Smooth muscle cell (in vitro differentiated cells): Measurements from ENCODE around the gene LSM4. TPM values are rescaled to one million over a fixed set of nuclear protein-coding genes. Genes with fewer than 3 reads are reported as not detected.
"Not testable (repeated sequence)": the region's sequence is repeated elsewhere in the genome, so short reads cannot be mapped to it uniquely, and the experiment has no call there.

Experiments used
- DNase-seq: peaks from one replicate; lab custom pipeline; 2025; ENCODE audit not compliant: unreplicated experiment; lab: John Stamatoyannopoulos, UW
- H2AFZ ChIP-seq: fragments of 200-600 bp; sonication (generic); 2 replicates; pipeline ENCODE4 v1.6.0; 2016; ENCODE audit warnings: antibody characterized with exemption, low read depth, mild to moderate bottlenecking
- H3F3A ChIP-seq: fragments of 200-600 bp; sonication (generic); 2 replicates; pipeline ENCODE4 v1.6.0; 2017; ENCODE audit warnings: antibody characterized with exemption, low read depth
- H3K27ac ChIP-seq: fragments of 200-600 bp; sonication (generic); 2 replicates; pipeline ENCODE4 v1.5.1; 2016; ENCODE audit warnings: low read depth, mild to moderate bottlenecking
- H3K27me3 ChIP-seq: fragments of 200-600 bp; sonication (generic); 2 replicates; pipeline ENCODE4 v1.6.1; 2016; ENCODE audit warnings: low read depth, mild to moderate bottlenecking
- H3K36me3 ChIP-seq: fragments of 200-600 bp; sonication (generic); 2 replicates; pipeline ENCODE4 v1.5.1; 2016; ENCODE audit warnings: low read depth
- H3K4me1 ChIP-seq: fragments of 200-600 bp; sonication (generic); 2 replicates; pipeline ENCODE4 v1.5.1; 2016; ENCODE audit warnings: low read depth
- H3K4me2 ChIP-seq: fragments of 200-600 bp; sonication (generic); 2 replicates; pipeline ENCODE4 v1.6.0; 2016; ENCODE audit warnings: mild to moderate bottlenecking
- H3K4me3 ChIP-seq: fragments of 200-600 bp; sonication (generic); 2 replicates; pipeline ENCODE4 v1.5.1; 2016; ENCODE audit warnings: mild to moderate bottlenecking
- H3K79me2 ChIP-seq: fragments of 200-600 bp; sonication (generic); 2 replicates; pipeline ENCODE4 v1.6.0; 2016; ENCODE audit warnings: low read depth, mild to moderate bottlenecking
- H3K9ac ChIP-seq: fragments of 200-600 bp; sonication (generic); 2 replicates; pipeline ENCODE4 v1.6.0; 2016; ENCODE audit warnings: low read depth
- H3K9me3 ChIP-seq: fragments of 200-600 bp; sonication (generic); replicated peaks from 2 replicates; pipeline ENCODE4 v1.5.1; 2016; ENCODE audit warnings: low read depth
- H4K20me1 ChIP-seq: fragments of 200-600 bp; sonication (generic); 2 replicates; pipeline ENCODE4 v1.6.0; 2016; ENCODE audit warnings: low read depth
- WGBS: methylation state at CpG from one replicate; pipeline ENCODE4 v1.1.7; 2016; ENCODE audit warnings: low lambda C conversion rate; 5-methylcytosine and 5-hydroxymethylcytosine counted together
- polyA plus RNA-seq: library from polyadenylated mRNA; unstranded; fragments of >200 nt; fragmentation: Nextera tagmentation; extraction: Ambion mirVana; gene quantifications from 2 replicates; pipeline ENCODE4 v1.2.1, GENCODE V29; 2016
- total RNA-seq: library from RNA; depleted of rRNA; stranded (reverse); fragments of >200 nt; gene quantifications from 2 replicates; pipeline ENCODE4 v1.2.3, GENCODE V29; 2014
- TF ChIP-seq, protein P1 (sequence below): fragments of 200-600 bp; sonication (generic); IDR thresholded peaks from 2 replicates; pipeline ENCODE4 v1.5.1; 2017; ENCODE audit warnings: borderline replicate concordance, mild to moderate bottlenecking, antibody characterized with exemption; ENCODE audit not compliant: insufficient read depth, poor library complexity, severe bottlenecking

The LSM4 gene
- total and polyA plus RNA-seq, 2 experiments from 2014 or later: 116 to 156 TPM

DNA sequence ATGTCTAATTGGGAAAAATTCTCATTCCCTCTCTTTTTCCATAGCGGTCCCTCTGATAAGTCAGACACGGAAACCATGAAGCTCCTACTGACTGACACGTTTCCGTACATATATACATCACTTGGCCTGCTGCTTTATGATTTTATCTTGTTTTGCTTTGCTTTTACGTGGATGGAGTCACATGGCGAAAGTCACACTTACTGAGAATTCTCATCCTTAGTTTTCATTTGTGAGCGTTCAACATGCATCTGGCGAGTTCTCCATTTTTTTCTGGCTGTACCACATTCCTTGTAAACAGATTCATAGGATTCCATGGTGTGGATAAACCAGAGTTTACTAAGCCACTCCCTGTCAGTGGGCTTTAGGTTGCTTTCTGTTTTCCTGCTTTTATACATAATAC, 38.8 kb upstream of the LSM4 start:
- Histone ChIP-seq H3K4me1 (peaks cover 12% of the 10 kb centered on the region), H3K36me3 (peaks cover 3% of the 10 kb centered on the region), H3K9me3 (no peaks in the 10 kb centered on the region), H4K20me1 (no peaks in the 10 kb centered on the region), H3F3A (peaks cover 9% of the 10 kb centered on the region), H3K79me2 (no peaks in the 10 kb centered on the region), H2AFZ (no peak overlapping the region), H3K4me3 (no peak overlapping the region), H3K4me2 (peak overlapping the region; percentile 13), H3K27me3 (no peaks in the 10 kb centered on the region), H3K9ac (no peak overlapping the region), H3K27ac (peak overlapping the region; percentile 69)
- DNase-seq: no peak
- 66% methylated on average over 8 of the region's 8 CpGs for whole genome bisulfite sequencing
- TF ChIP-seq, protein P1, sequence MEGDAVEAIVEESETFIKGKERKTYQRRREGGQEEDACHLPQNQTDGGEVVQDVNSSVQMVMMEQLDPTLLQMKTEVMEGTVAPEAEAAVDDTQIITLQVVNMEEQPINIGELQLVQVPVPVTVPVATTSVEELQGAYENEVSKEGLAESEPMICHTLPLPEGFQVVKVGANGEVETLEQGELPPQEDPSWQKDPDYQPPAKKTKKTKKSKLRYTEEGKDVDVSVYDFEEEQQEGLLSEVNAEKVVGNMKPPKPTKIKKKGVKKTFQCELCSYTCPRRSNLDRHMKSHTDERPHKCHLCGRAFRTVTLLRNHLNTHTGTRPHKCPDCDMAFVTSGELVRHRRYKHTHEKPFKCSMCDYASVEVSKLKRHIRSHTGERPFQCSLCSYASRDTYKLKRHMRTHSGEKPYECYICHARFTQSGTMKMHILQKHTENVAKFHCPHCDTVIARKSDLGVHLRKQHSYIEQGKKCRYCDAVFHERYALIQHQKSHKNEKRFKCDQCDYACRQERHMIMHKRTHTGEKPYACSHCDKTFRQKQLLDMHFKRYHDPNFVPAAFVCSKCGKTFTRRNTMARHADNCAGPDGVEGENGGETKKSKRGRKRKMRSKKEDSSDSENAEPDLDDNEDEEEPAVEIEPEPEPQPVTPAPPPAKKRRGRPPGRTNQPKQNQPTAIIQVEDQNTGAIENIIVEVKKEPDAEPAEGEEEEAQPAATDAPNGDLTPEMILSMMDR: no peak

DNA sequence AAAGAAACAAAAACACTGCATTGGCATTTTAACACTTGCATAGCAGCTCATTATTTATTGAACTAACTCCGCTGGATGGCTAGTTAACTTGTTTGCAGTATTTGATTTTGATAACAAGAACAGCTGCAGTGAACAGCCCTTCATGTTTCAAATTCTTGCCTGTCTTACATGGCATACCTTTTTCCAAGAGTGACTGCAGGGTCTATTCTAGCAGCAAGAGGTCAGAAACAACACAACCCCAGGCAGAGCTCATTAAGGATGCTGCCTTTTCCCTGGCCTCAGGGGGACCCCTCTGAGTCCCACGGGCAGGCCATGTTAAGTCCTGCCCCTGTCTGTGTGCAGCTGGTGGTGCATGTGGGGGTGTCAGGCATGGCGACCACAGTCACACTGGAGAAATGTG, 34.2 kb upstream of the LSM4 start:
- no peaks in the 10 kb centered on the region for H3K9me3 ChIP-seq
- no peaks in the 10 kb centered on the region for H3K79me2 ChIP-seq
- H3K27me3 ChIP-seq: no peaks in the 10 kb centered on the region
- H3F3A ChIP-seq: peaks cover 9% of the 10 kb centered on the region
- no peak overlapping the region for H3K27ac ChIP-seq
- 100% methylated on average over 3 of the region's 3 CpGs for WGBS
- no peak overlapping the region for H3K4me2 ChIP-seq
- H4K20me1 ChIP-seq: no peaks in the 10 kb centered on the region
- no peaks in the 10 kb centered on the region for H3K4me1 ChIP-seq
- no peak overlapping the region for H3K9ac ChIP-seq
- no peak overlapping the region for H2AFZ ChIP-seq
- DNase-seq: no peak
- peaks cover 3% of the 10 kb centered on the region for H3K36me3 ChIP-seq
- H3K4me3 ChIP-seq: no peak overlapping the region
- TF ChIP-seq, protein P1: no peak

DNA sequence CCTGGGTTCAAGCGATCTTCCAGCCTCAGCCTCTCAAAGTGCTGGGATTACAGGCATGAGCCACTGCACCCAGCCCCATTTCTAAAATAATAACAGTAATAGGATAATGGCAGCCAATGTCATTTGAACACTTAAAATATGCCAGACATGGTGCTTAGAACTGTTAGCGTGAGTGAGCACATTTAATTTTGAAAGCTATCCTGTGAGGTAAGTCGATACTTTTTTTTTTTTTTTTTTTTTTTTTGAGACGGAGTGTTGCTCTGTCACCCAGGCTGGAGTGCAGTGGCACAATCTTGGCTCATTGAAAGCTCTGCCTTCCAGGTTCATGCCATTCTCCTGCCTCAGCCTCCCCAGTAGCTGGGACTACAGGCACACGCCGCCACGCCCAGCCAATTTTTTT, 31.9 kb upstream of the LSM4 start:
- WGBS: 96% methylated on average over 7 of the region's 7 CpGs
- H3K9me3 ChIP-seq: not testable (repeated sequence)

DNA sequence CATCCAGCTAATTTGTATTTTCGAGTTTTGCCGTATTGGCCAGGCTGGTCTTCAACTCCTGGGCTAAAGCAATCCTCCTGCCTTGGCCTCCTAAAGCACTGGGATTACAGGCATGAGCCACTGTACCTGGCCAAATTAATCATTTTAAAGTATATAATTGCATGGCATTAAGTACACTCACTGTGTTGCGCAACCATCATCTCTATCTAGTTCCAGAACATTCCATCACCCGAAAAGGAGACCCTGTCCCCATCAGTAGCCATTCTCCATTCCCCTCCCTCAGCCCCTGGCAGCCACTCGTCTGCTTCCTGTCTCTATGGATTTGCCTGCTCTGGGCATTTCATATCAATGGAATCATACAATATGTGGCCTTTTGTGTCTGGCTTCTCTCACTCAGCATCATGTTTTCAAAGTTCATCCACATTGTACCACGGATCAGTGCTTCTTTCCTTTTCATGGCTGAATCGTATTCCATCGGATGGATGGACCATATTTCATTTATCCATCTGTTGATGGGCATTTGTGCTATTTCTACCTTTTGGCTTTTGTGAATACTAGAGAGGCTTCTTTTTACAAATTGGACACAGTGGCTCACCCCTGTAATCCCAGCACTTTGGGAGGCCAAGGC, 30.6 kb upstream of the LSM4 start:
- Histone ChIP-seq H2AFZ (no peak overlapping the region), H3K4me2 (no peak overlapping the region), H3K27me3 (no peaks in the 10 kb centered on the region), H3K9me3 (no peaks in the 10 kb centered on the region), H3K79me2 (no peaks in the 10 kb centered on the region), H3K27ac (no peak overlapping the region), H3F3A (no peaks in the 10 kb centered on the region), H3K4me3 (no peak overlapping the region), H3K36me3 (peaks cover 3% of the 10 kb centered on the region), H3K4me1 (no peaks in the 10 kb centered on the region), H4K20me1 (no peaks in the 10 kb centered on the region), H3K9ac (no peak overlapping the region)
- no peak for DNase-seq
- WGBS: 94% methylated on average over 8 of the region's 8 CpGs
- TF ChIP-seq, protein P1: no peak

More for the DNA sequence above, 31.9 kb upstream of the LSM4 start:
- not testable (repeated sequence) for DNase-seq, H3K79me2 ChIP-seq, H3K4me3 ChIP-seq, H3K27ac ChIP-seq, H3K36me3 ChIP-seq, H3K9ac ChIP-seq, H3K4me1 ChIP-seq, H3F3A ChIP-seq, H4K20me1 ChIP-seq, H3K4me2 ChIP-seq, H3K27me3 ChIP-seq, H2AFZ ChIP-seq
